ENCODE measurements around the gene GPC5. TPM values are rescaled to one million over a fixed set of nuclear protein-coding genes. Genes with fewer than 3 reads are reported as not detected.

GPC5 gene
- total RNA-seq, 1 donor from 2014 or later = 0.17 TPM

GRCh38 chr13:91567485-91568207 is 169.2 kb downstream of the GPC5 start:
- H3K27me3 ChIP-seq (ENCODE audit: control insufficient read depth, insufficient read depth, low read length) = no peaks in the 10 kb centered on the region

GRCh38 chr13:91571681-91572080 is 173.3 kb downstream of the GPC5 start:
- Histone ChIP-seq H3K27me3 (ENCODE audit: control insufficient read depth, insufficient read depth, low read length) (no peaks in the 10 kb centered on the region), H3K4me3 (ENCODE audit: low read depth, low read length) (no peak overlapping the region), H3K36me3 (ENCODE audit: control insufficient read depth, insufficient read depth, low read length) (no peaks in the 10 kb centered on the region)
- no peak for DNase-seq (ENCODE audit: low read depth)
- no peak for TF ChIP-seq CTCF (IDR thresholded peaks at IDR 0.05; ENCODE audit: insufficient read depth, low read length, poor library complexity, severe bottlenecking)

More at GRCh38 chr13:91567485-91568207, 169.2 kb downstream of the GPC5 start:
- DNase-seq (ENCODE audit: low read depth) = no peak
- no peaks in the 10 kb centered on the region for H3K36me3 ChIP-seq (ENCODE audit: control insufficient read depth, insufficient read depth, low read length)
- no peak overlapping the region for H3K4me3 ChIP-seq (ENCODE audit: low read depth, low read length)
- no peak for TF ChIP-seq CTCF (IDR thresholded peaks at IDR 0.05; ENCODE audit: insufficient read depth, low read length, poor library complexity, severe bottlenecking)

- no peaks in the 10 kb centered on the region for H3K27me3 ChIP-seq (ENCODE audit: control insufficient read depth, insufficient read depth, low read length)
- no peaks in the 10 kb centered on the region for H3K36me3 ChIP-seq (ENCODE audit: control insufficient read depth, insufficient read depth, low read length)
- no peak for TF ChIP-seq CTCF (IDR thresholded peaks at IDR 0.05; ENCODE audit: insufficient read depth, low read length, poor library complexity, severe bottlenecking)
- no peak overlapping the region for H3K4me3 ChIP-seq (ENCODE audit: low read depth, low read length)
- DNase-seq (ENCODE audit: low read depth) = no peak
These were observed 174.0 kb downstream of the GPC5 start for GRCh38 chr13:91572439-91572838.

- no peak for DNase-seq (ENCODE audit: low read depth)
- Histone ChIP-seq H3K27me3 (ENCODE audit: control insufficient read depth, insufficient read depth, low read length) (no peaks in the 10 kb centered on the region), H3K36me3 (ENCODE audit: control insufficient read depth, insufficient read depth, low read length) (no peaks in the 10 kb centered on the region), H3K4me3 (ENCODE audit: low read depth, low read length) (no peak overlapping the region)
- no peak for TF ChIP-seq CTCF (IDR thresholded peaks at IDR 0.05; ENCODE audit: insufficient read depth, low read length, poor library complexity, severe bottlenecking)
These were observed 174.7 kb downstream of the GPC5 start for GRCh38 chr13:91572944-91573598.

GRCh38 chr13:91574766-91575165 is 176.3 kb downstream of the GPC5 start:
- Histone ChIP-seq H3K4me3 (ENCODE audit: low read depth, low read length) (no peak overlapping the region), H3K36me3 (ENCODE audit: control insufficient read depth, insufficient read depth, low read length) (no peaks in the 10 kb centered on the region), H3K27me3 (ENCODE audit: control insufficient read depth, insufficient read depth, low read length) (no peaks in the 10 kb centered on the region)
- DNase-seq (ENCODE audit: low read depth) = no peak
- TF ChIP-seq CTCF (IDR thresholded peaks at IDR 0.05; ENCODE audit: insufficient read depth, low read length, poor library complexity, severe bottlenecking) = no peak
